ENCODE data around the gene SLC2A4.
"Not testable (repeated sequence)": the region's sequence is repeated elsewhere in the genome, so short reads cannot be mapped to it uniquely, and the experiment has no call there.

Gene SLC2A4

GRCh38 chr17:7324438-7324779 lies 42.9 kb downstream of the SLC2A4 start:
- DNase-seq (ENCODE audit: low read depth): no peak

- no peak for DNase-seq (ENCODE audit: low read depth)
Observed at GRCh38 chr17:7325031-7325528, 43.6 kb downstream of the SLC2A4 start.

- no peak for DNase-seq (ENCODE audit: low read depth)
Observed at GRCh38 chr17:7326186-7326585, 44.7 kb downstream of the SLC2A4 start.

GRCh38 chr17:7327056-7327455 lies 45.5 kb downstream of the SLC2A4 start:
- no peak for DNase-seq (ENCODE audit: low read depth)

GRCh38 chr17:7327501-7327900 lies 46.0 kb downstream of the SLC2A4 start:
- DNase-seq (ENCODE audit: low read depth): no peak

- no peak for DNase-seq (ENCODE audit: low read depth)
Observed at GRCh38 chr17:7328009-7328408, 46.5 kb downstream of the SLC2A4 start.

GRCh38 chr17:7328840-7329373 lies 47.4 kb downstream of the SLC2A4 start, which contains the start of gene NEURL4:
TSS of gene NEURL4 (minus strand) at chr17:7329335. CDS start at chr17:7329312, 23 bp downstream.
- no peak for DNase-seq (ENCODE audit: low read depth)

GRCh38 chr17:7329374-7329996 lies 48.0 kb downstream of the SLC2A4 start:
- peak; percentile 95 for DNase-seq (ENCODE audit: low read depth)

- DNase-seq (ENCODE audit: low read depth): no peak
Observed at GRCh38 chr17:7329997-7330637, 48.6 kb downstream of the SLC2A4 start.

- DNase-seq (ENCODE audit: low read depth): no peak
Observed at GRCh38 chr17:7330638-7331015, 49.1 kb downstream of the SLC2A4 start.

GRCh38 chr17:7332111-7332510 lies 50.6 kb downstream of the SLC2A4 start:
- no peak for DNase-seq (ENCODE audit: low read depth)

GRCh38 chr17:7332600-7333069 lies 51.1 kb downstream of the SLC2A4 start:
- not testable (repeated sequence) for DNase-seq (ENCODE audit: low read depth)

GRCh38 chr17:7334938-7335538 lies 53.5 kb downstream of the SLC2A4 start:
- no peak for DNase-seq (ENCODE audit: low read depth)

GRCh38 chr17:7335765-7336164 lies 54.2 kb downstream of the SLC2A4 start:
- DNase-seq (ENCODE audit: low read depth): not testable (repeated sequence)

- no peak for DNase-seq (ENCODE audit: low read depth)
Observed at GRCh38 chr17:7336240-7337175, 55.0 kb downstream of the SLC2A4 start, which contains the start of gene ACAP1. TSS of gene ACAP1 (plus strand) at chr17:7336529. CDS start at chr17:7336735, 206 bp downstream.

GRCh38 chr17:7337600-7337999 lies 56.1 kb downstream of the SLC2A4 start:
- DNase-seq (ENCODE audit: low read depth): not testable (repeated sequence)

All from GM04503 (cell line).